IPS DF 19.7 (cell line): Measurements from ENCODE around the gene PAOX.

Experiments used
- DNase-seq: peaks from one replicate; pipeline ENCODE4 v3.0.0-alpha.2; 2013; ENCODE audit warnings: low read depth, low spot score

Gene PAOX

GRCh38 chr10:133379152-133379800 lies at the start of gene PAOX:
PAOX (plus strand) TSS chr10:133379262; CDS start chr10:133379317, 55 bp downstream.
- no peak for DNase-seq

DNA sequence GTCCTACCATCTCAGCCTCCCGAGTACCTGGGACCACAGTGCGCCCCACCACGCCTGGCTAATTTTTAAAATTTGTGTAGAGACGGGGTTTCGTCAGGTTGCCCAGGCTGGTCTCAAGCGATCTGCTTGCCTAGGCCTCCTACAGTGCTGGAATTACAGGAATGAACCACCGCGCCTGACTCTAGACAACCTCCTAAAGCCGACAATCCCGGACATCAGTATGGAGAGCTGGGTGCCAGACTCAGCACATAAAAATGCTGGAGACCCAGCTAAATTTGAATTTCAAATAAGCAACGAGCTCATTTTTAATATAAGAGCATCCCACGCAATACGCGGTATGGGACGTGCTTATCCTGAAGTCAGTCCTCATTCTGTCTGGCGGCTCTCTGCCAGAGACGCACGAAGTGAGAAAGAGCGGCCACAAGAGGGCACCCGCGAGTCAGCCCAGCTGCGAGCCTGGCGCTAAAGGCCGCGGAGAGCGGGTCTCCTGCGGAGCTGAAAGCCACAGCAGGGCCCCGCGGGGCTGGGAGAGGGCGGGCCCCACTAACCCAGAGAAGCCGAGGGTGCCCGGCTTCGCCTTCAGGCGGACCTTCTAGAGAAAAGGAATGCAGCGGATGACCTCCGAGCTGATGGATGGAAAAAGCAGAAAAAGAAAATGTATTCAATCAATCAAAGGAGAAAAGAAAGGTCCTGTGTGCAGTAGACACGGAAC lies 49.4 kb upstream of the PAOX start:
- no peak for DNase-seq

- DNase-seq = no peak
Observed at GRCh38 chr10:133332936-133333699, 45.9 kb upstream of the PAOX start.

DNA sequence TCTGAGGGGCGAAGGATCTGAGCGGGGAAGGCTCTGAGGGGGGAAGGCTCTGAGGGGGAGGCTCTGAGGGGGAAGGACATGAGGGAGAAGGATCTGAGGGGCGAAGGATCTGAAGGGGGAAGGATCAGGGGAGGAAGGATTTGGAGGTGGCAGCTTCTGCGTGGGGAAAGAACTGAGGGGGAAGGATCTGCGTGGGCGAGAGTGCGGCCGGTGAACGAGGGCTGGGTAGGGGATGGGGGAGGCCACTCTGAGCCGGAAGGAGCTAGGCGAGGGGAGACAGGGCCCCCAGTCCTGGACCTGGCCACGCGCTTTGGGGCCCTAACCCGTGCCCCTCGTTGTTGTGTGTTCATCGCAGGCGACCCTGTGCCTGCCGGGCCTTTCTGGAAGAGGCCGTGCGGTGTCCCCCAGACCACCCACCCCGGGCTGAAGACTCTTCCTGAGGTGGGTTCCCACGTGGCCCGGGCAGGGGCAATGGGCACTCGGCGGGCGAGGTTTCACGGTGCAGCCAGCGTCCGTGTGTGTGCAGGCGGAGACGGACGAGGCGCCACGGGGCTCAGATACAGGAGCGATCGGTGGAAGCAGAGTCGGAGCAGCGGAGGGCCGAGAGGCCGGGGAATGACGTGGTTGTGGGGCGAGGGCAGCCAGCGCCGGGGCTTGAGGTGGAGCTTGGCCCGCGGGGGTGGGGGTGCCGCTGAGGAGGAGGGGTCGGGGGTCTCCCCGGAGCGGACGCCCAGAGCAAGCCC lies 44.4 kb upstream of the PAOX start:
- DNase-seq = no peak

DNA sequence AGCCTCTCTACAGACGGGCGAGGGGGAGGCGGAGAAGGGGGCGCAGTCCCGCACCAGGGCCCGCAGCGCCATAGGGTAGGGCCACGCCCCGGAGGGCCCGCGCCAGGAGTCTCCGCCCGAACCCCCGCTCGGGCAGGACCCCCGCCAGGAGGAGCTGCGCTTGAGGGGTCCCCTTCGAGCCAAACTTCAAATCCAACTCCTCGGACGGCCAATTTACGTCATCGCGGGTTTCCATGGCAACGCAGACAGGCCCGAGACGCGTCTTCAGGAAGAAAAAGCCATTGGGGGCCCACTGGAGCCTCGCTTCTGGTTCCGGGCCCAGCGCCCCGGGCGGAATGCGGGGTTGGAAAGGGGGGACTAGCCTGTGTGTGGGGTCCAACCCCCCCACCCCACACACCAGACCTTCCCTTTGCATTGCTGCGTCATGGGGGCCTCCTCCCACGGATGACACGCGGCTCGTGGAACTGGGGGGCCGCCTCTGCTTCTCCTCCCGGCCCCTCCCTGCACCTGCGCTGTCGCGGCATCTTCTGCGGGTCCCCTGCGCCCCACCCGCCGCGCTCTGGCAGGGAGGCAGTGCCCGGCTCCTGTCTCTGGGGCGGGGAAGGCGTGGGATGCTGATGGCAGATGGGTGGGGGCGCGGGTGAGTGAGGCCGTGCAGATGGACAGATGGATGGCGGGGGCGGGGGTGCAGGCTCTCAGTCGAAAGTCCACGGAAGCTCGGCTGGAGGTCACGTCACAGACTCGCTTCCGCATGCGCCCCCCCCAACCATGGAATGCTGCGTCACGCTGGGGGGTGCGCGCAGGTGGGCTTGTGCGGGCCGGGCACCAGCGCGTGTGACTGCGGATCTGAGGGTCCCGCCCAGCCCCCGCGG lies 43.6 kb upstream of the PAOX start:
- DNase-seq = no peak

DNA sequence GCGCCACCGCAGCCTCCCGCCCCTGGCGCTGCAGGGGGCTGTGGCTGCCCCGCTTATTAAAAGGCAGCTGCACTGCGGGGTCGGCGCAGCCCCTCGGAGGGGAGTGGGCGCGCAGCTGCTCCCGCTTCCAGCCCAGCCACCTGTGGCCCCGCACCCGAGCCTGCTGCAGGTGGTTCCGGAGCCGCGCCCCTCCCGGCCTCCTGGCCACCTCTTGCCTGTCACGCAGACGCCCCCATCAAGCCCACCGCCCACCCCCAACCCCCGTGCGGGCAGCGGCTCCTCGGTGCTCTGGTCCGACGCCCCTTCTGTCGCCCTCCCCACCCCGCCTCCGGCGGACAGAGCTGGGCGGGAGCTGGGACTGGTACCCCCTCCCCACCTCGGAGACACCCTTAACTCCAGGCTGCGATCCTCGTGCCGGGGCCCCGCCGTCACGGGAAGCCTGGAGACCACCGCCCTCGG lies 42.9 kb upstream of the PAOX start:
- no peak for DNase-seq

GRCh38 chr10:133336577-133337369 lies 42.3 kb upstream of the PAOX start, which contains the start of gene CALY:
CALY (minus strand) TSS chr10:133336896; CDS start chr10:133328989, 7,907 bp downstream.
- DNase-seq = no peak

DNA sequence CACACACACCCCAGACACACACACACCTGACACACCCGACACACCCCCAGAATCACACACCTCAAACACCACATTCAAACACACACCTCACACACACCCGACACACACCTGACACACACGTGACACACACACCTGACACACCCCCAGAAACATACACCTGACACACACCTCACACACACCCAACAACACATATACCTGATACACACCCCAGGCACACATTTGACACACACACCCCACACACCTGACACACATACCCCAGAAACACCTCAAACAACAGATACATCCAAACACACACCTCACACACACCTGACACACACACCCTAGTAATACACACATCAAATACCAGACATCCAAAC lies 41.7 kb upstream of the PAOX start:
- no peak for DNase-seq

DNA sequence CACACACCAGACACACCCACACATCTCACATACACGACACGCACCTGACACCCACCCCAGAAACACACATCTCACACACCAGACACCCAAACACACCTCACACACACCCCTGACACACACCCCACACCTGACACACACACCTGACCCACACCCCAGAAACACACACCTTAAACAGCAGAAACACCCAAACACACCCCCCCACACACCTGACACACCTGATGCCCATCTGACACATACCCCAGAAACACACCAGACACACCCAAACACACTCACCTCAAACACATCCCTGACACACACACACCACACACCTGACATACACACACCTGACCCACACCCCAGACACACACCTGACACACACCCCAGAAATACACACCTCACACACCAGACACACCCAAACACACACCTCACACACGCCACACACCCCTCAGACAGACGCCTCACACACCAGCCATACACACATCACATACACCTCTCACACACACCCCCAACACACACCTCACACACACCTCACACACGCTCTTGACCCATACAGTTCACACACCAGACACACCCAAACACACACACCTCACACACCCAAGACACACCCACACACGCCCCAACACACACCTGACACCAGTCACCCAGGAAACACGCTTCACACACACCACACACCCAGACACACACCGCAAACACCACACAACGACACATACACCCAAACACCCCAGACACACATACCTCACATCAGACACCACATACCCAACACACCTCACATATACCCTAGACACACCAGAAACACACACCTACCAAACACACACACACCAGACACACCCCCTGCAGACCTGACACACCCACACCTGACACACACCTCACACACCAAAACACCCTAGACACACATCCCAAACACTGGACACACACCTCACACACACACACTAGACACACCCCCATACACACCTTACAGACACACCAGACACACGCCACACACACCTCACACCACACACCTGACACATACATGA lies 40.7 kb upstream of the PAOX start:
- no peak for DNase-seq

DNA sequence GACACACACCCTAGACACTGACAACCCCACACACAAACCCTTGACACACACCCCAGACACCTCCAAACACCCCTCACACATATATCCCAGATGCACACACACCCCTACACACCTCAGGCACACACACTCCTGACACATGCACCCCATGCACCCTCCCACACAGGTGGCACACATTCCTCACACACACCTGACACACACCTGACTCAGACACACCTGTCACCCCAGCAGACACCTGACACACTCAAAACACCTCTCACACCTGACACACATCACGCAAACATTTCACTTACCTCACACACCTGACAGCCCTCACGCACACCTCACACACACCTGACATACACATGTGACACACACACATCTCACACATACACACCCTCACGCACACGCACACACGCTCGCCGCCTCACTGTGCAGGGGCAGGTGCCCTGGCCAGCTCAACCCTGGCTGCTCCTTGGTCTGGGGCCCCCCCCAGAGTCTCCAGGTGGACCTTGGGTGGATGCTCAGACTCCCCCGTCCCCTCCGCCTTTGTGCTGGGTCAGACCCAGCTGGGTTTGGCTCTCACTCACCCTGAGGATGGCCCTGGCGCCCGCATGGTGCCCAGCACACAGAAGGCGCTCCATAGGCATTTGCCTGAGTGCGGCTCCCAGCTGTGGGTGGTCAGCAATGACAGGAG lies 39.2 kb upstream of the PAOX start:
- DNase-seq = no peak

DNA sequence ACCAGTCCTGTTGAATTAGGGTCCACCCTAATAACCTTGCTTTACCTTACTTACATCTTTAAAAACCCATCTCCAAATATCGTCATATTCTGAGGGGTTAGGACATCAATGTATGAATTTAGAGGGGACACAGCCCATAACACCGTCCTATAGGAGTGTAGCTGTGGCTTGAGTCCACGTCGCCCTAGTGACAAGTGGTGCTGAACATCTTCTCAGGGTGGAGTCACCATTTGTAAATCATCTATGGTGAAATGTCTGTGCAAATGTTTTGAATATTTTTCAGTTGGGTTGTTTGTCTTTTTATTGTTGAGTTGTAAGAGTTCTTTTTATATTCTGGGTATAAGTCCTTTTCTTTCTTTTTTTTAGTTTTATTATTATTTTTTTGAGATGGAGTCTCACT lies 37.1 kb upstream of the PAOX start:
- no peak for DNase-seq

DNA sequence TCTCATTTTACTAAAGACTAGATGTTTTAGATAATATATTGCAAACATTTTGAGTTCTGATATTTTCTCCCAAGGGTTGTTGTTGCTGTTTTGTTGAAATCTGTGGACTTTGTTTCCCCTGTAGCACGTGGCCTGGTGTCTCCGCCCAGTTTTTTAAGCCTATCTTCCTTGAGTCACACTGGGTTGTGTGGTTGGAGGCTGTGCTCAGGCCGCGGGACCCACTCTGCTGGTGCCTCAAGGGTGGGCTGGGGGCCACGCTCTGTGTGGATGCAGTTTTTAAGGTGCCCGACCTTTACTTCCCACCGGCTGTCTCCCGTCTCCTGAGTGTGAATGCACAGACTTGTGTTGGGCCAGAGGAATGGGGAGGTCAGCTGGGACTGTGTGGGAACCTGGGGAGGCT lies 36.1 kb upstream of the PAOX start:
- no peak for DNase-seq

- DNase-seq = no peak
Observed at GRCh38 chr10:133343558-133343957, 35.5 kb upstream of the PAOX start.

DNA sequence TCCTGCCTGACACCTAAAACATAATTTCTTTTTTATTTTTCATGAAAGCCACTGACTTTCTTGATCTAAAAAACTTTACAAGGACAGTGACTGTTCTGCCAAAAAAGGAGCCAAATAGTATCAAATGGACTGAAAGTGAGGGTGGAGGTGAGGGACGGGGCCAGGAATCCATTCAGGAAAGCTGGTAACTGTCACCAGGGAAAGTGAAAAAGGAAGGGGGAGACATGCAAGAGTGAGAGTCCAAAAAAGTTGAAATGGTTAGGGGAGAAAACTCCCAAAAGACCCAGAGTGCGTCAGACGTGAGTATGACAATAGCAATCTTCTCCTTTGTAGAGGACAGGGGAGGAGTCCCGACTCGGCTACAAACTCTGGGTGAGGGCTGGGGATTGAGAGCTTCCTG lies 34.8 kb upstream of the PAOX start:
- no peak for DNase-seq

DNA sequence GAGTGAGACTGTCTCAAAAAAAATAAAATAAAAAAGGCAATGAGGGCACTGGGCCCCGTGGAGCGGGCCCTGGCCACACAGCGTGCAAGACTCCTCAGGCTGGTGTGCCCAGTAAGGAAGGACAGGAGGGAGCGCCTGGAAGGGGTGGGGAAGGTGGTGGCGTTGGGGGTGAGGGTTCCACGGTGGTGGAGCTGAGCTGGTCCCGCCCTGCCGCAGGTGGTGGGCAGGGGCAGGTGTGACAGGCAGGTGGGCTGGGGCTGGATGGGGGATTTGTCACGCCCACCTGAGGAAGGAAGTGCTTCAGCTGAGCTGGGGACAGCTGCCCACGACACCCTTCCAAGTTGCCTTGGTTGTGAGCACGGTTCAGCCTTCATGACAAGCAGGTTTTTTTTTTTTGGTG lies 32.6 kb upstream of the PAOX start:
- DNase-seq = no peak

- DNase-seq = no peak
Observed at GRCh38 chr10:133347710-133348517, 31.1 kb upstream of the PAOX start.

- no peak for DNase-seq
Observed at GRCh38 chr10:133349160-133349568, 29.9 kb upstream of the PAOX start.
